Suprapubic skin (tissue), 4 donors: Measurements from ENCODE around the gene MLPH.

Experiments used
- CTCF ChIP-seq, 2 donors: fragments of 200-600 bp in 1 of 2; fragments of 450-650 bp in 1 of 2; sonication (generic) in 1 of 2; IDR thresholded peaks; one replicate each; pipeline ENCODE4 v1.5.1; 2016 to 2019; ENCODE audit warnings: antibody characterized with exemption in 2 of 2, mild to moderate bottlenecking in 1 of 2, moderate library complexity in 1 of 2
- EP300 ChIP-seq: sonication (generic); formaldehyde crosslinking; IDR thresholded peaks from one replicate; pipeline ENCODE4 v1.6.1; 2017; ENCODE audit warnings: antibody characterized with exemption
- POLR2A ChIP-seq, 2 donors: fragments of 450-650 bp; IDR thresholded peaks; one replicate each; pipeline ENCODE4 v1.6.1; 2017; ENCODE audit warnings: antibody characterized with exemption in 2 of 2, mild to moderate bottlenecking in 2 of 2, moderate library complexity in 2 of 2
- POLR2AphosphoS5 ChIP-seq, 3 donors: sonication (generic); formaldehyde crosslinking; IDR thresholded peaks; one replicate each; pipeline ENCODE4 v1.6.1; 2017; ENCODE audit warnings: antibody characterized with exemption in 3 of 3

GRCh38 chr2:237480988-237481525, 6.0 kb upstream of the MLPH start:
- TF ChIP-seq CTCF (IDR thresholded peaks at IDR 0.05) (no peak), POLR2A (IDR thresholded peaks at IDR 0.05) (no peak), POLR2AphosphoS5 (IDR thresholded peaks at IDR 0.05) (no peak), EP300 (no peak)
